Glutamatergic neuron (in vitro differentiated cells): ENCODE results near the gene CTLA4. TPM values are rescaled to one million over a fixed set of nuclear protein-coding genes. Genes with fewer than 3 reads are reported as not detected.

Source experiments
- DNase-seq: peaks from one replicate; pipeline ENCODE4 v3.0.0; 2022
- H3K27ac Mint-ChIP-seq: one replicate; pipeline ENCODE4 v1.8.0; 2020; ENCODE audit warnings: mild to moderate bottlenecking, mixed read lengths, inconsistent platforms; ENCODE audit not compliant: unreplicated experiment
- H3K27me3 Mint-ChIP-seq: one replicate; pipeline ENCODE4 v1.8.0; 2020; ENCODE audit warnings: mild to moderate bottlenecking, moderate library complexity, mixed read lengths, inconsistent platforms; ENCODE audit not compliant: unreplicated experiment
- H3K36me3 Mint-ChIP-seq: one replicate; pipeline ENCODE4 v1.8.0; 2020; ENCODE audit warnings: mild to moderate bottlenecking, mixed read lengths, inconsistent platforms; ENCODE audit not compliant: unreplicated experiment
- H3K4me1 Mint-ChIP-seq: one replicate; pipeline ENCODE4 v1.8.0; 2020; ENCODE audit warnings: mild to moderate bottlenecking, low read depth, mixed read lengths, inconsistent platforms; ENCODE audit not compliant: unreplicated experiment
- H3K4me3 Mint-ChIP-seq: one replicate; pipeline ENCODE4 v1.8.0; 2020; ENCODE audit warnings: mild to moderate bottlenecking, mixed read lengths, inconsistent platforms; ENCODE audit not compliant: unreplicated experiment
- H3K9me3 Mint-ChIP-seq: one replicate; pipeline ENCODE4 v1.8.0; 2020; ENCODE audit warnings: mild to moderate bottlenecking, moderate library complexity, mixed read lengths, inconsistent platforms; ENCODE audit not compliant: unreplicated experiment
- total RNA-seq: library from RNA; stranded (reverse); fragmentation: NEBNext Ultra II Directional; extraction: Animal tissue kit (Norgen Biotek cat#: 25700); gene quantifications from one replicate; pipeline ENCODE4 v1.2.1, GENCODE V29; 2021; ENCODE audit not compliant: unreplicated experiment
- TF ChIP-seq, protein P1 (sequence below): fragments of 200-600 bp; sonication (generic); IDR thresholded peaks from one replicate; pipeline ENCODE4 v1.5.0; 2021; ENCODE audit not compliant: partially characterized antibody, unreplicated experiment

The CTLA4 gene
- total RNA-seq, 1 donor from 2014 or later = not detected

DNA sequence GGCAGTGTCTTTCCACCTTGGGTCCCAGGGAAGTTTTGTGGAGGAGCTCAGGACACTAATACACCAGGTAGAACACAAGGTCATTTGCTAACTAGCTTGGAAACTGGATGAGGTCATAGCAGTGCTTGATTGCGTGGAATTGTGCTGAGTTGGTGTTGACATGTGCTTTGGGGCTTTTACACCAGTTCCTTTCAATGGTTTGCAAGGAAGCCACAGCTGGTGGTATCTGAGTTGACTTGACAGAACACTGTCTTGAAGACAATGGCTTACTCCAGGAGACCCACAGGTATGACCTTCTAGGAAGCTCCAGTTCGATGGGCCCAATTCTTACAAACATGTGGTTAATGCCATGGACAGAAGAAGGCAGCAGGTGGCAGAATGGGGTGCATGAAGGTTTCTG is 5.9 kb downstream of the CTLA4 start:
- peaks cover 2% of the 10 kb centered on the region for H3K27me3 Mint-ChIP-seq

DNA sequence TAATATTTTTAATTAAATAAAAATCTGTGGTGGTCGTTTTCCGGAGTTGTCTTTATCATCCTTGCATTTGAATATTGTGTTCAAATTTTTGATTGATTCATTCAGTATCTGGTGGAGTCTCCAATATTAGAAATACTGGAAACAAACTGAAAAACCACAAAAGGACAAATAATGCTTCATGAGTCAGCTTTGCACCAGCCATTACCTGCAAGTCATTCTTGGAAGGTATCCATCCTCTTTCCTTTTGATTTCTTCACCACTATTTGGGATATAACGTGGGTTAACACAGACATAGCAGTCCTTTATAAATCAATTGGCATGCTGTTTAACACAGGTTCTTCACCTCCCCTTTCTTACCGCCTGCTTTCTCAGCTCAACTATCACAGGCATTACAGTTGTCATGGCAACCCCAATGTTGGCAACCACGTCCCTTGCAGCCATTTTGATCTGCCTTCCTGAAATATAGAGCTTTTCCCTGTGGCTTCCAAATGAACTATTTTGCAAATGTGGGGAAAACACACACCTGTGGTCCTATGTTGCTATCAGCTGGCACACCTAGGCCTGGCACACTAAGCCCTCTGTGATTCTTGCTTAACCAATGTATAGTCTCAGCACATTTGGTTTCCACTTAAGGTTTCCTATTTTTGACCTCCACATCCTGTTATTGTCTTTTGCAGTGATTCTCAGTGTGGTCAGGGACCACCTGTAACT is 6.5 kb downstream of the CTLA4 start:
- no peak for DNase-seq
- H3K36me3 Mint-ChIP-seq = no peaks in the 10 kb centered on the region

More for the DNA sequence above, 5.9 kb downstream of the CTLA4 start:
- no peaks in the 10 kb centered on the region for H3K9me3 Mint-ChIP-seq
- H3K4me3 Mint-ChIP-seq = no peak overlapping the region
- H3K27ac Mint-ChIP-seq = no peak overlapping the region
- no peaks in the 10 kb centered on the region for H3K4me1 Mint-ChIP-seq
- TF ChIP-seq, protein P1, sequence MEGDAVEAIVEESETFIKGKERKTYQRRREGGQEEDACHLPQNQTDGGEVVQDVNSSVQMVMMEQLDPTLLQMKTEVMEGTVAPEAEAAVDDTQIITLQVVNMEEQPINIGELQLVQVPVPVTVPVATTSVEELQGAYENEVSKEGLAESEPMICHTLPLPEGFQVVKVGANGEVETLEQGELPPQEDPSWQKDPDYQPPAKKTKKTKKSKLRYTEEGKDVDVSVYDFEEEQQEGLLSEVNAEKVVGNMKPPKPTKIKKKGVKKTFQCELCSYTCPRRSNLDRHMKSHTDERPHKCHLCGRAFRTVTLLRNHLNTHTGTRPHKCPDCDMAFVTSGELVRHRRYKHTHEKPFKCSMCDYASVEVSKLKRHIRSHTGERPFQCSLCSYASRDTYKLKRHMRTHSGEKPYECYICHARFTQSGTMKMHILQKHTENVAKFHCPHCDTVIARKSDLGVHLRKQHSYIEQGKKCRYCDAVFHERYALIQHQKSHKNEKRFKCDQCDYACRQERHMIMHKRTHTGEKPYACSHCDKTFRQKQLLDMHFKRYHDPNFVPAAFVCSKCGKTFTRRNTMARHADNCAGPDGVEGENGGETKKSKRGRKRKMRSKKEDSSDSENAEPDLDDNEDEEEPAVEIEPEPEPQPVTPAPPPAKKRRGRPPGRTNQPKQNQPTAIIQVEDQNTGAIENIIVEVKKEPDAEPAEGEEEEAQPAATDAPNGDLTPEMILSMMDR = no peak
- no peak for DNase-seq
- H3K36me3 Mint-ChIP-seq = no peaks in the 10 kb centered on the region

DNA sequence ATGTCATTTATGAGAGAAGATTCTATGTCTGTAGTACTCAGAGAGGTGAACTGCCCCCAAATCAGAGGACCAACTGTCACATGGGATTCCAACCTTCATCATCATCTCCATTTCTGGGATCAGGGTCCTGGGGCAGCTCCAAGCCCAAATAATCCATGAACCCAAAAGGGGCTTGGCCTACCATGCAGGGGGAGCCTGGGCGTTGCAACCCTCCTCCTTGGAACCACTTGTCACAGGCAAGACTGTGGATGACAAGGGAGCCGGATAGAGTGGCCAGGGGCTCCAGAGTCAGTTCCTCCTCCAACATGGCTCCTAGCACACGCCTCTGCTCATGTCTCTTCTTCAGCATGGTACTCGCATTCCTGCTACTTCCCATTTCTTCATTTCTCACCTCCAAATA is 7.9 kb downstream of the CTLA4 start:
- Mint-ChIP-seq H3K27ac (no peak overlapping the region), H3K4me3 (no peak overlapping the region), H3K9me3 (no peaks in the 10 kb centered on the region), H3K27me3 (no peaks in the 10 kb centered on the region), H3K36me3 (no peaks in the 10 kb centered on the region), H3K4me1 (no peaks in the 10 kb centered on the region)
- DNase-seq = no peak
- TF ChIP-seq, protein P1 = no peak

More for the DNA sequence above, 6.5 kb downstream of the CTLA4 start:
- no peaks in the 10 kb centered on the region for H3K9me3 Mint-ChIP-seq
- TF ChIP-seq, protein P1 = no peak
- peaks cover 2% of the 10 kb centered on the region for H3K27me3 Mint-ChIP-seq
- H3K27ac Mint-ChIP-seq = no peak overlapping the region
- H3K4me3 Mint-ChIP-seq = no peak overlapping the region
- no peaks in the 10 kb centered on the region for H3K4me1 Mint-ChIP-seq

DNA sequence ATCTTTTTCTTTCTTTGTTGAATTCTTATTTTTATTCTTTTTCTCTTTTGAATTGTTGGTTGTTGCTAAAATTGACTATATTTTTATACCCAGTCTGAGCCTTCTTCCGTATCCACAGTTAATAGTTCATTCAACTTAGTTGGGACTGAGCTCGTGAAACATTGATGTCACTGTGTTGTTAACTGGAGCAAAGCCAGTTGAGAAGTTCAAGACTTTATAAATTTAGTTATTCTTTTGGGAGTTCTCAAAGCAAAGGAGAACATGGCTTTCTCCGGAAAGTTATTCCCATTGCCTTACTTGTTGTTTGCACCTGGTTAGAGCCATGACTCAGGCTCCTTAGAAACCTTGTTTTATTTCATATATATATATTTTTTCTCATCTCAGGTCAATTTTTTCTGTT is 8.8 kb downstream of the CTLA4 start:
- TF ChIP-seq, protein P1 = no peak
- H3K36me3 Mint-ChIP-seq = no peaks in the 10 kb centered on the region
- no peak for DNase-seq
- H3K4me3 Mint-ChIP-seq = no peak overlapping the region
- H3K27me3 Mint-ChIP-seq = no peaks in the 10 kb centered on the region
- H3K4me1 Mint-ChIP-seq = no peaks in the 10 kb centered on the region
- H3K27ac Mint-ChIP-seq = no peak overlapping the region
- H3K9me3 Mint-ChIP-seq = no peaks in the 10 kb centered on the region

DNA sequence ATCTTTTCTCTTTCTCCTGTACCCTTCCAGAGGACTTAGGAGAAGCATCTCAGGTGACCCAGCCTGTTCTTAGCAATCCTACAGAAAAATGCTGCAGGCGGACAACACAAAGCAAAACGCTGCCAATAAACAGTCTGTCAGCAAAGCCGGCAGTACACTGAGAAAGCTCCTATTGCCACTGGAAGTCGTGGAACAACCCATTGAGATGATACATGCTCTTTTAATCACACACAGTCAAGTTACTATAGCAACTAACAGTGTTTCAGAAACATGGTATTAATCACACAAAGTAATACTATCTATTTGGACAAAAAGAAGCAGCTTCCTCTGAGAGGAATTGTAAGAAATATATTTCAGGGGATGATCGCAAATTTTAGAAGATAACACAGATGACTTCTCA is 10.5 kb downstream of the CTLA4 start:
- Mint-ChIP-seq H3K9me3 (no peaks in the 10 kb centered on the region), H3K27me3 (no peaks in the 10 kb centered on the region), H3K27ac (no peak overlapping the region), H3K4me3 (no peak overlapping the region), H3K36me3 (no peaks in the 10 kb centered on the region), H3K4me1 (no peaks in the 10 kb centered on the region)
- TF ChIP-seq, protein P1 = no peak
- DNase-seq = no peak
